Endothelial cell of umbilical vein (primary cell): ENCODE results near the gene AGXT.

ENCODE experiments used
- EZH2 ChIP-seq: IDR thresholded peaks from 2 replicates; pipeline ENCODE4 v1.6.1; 2012; ENCODE audit warnings: borderline replicate concordance, low read depth, mild to moderate bottlenecking, moderate library complexity, low read length, inconsistent platforms; ENCODE audit not compliant: severe bottlenecking
- GATA2 ChIP-seq: IDR thresholded peaks from 2 replicates; pipeline ENCODE4 v1.7.0; 2011; ENCODE audit warnings: low read depth, mild to moderate bottlenecking, moderate library complexity, mixed read lengths, low read length; ENCODE audit not compliant: insufficient read length, insufficient read depth
- JUN ChIP-seq: IDR thresholded peaks from 2 replicates; pipeline ENCODE4 v1.6.1; 2011; ENCODE audit warnings: borderline replicate concordance, low read depth; ENCODE audit not compliant: insufficient read length, insufficient read depth
- POLR2A ChIP-seq: IDR thresholded peaks from 2 replicates; pipeline ENCODE4 v1.6.1; 2012; ENCODE audit warnings: low read depth, mild to moderate bottlenecking, control low read depth, low read length
- POLR2AphosphoS5 ChIP-seq: IDR thresholded peaks from 2 replicates; pipeline ENCODE4 v1.6.1; 2012; ENCODE audit warnings: low read depth, mild to moderate bottlenecking, control low read depth, low read length, moderate library complexity; ENCODE audit not compliant: insufficient read depth
- TF ChIP-seq, protein P1 (sequence below), 2 donors: IDR thresholded peaks; 1 replicate in 1 of 2; 2 replicates in 1 of 2; pipeline ENCODE4 v1.5.1; 2011; ENCODE audit warnings: low read length in 2 of 2, mild to moderate bottlenecking in 2 of 2, moderate library complexity in 2 of 2, control low read depth in 1 of 2, inconsistent platforms in 1 of 2, low read depth in 1 of 2; ENCODE audit not compliant: insufficient read depth in 1 of 2; ENCODE audit errors: extremely low read depth in 1 of 2
- TF ChIP-seq, protein P2 (sequence below): IDR thresholded peaks from 2 replicates; pipeline ENCODE4 v1.6.1; 2011; ENCODE audit not compliant: insufficient read depth, insufficient read length

DNA sequence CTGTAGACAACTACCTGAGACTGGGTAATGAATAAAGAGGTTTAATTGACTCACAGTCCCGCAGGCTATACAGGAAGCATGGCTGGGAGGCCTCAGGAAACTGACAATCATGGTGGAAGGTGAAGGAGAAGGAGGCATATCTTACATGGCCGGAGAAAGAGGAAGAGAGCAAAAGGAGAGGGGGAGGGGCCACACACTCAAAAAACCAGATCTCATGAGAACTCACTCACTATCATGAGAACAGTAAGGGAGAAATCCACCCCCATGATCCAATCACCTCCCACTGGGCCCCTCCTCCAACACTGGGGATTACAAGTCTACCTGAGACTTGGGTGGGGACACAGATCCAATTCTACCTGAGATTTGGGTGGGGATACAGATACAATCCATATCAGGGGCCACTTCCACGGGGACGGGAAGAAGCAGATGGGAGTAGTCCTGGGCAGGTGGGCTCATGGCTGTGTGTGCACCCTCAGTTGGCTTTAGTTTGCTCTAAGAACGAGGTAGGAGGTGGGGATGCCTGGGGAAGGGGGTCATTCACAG lies 17.5 kb downstream of the AGXT start:
- TF ChIP-seq, protein P1, sequence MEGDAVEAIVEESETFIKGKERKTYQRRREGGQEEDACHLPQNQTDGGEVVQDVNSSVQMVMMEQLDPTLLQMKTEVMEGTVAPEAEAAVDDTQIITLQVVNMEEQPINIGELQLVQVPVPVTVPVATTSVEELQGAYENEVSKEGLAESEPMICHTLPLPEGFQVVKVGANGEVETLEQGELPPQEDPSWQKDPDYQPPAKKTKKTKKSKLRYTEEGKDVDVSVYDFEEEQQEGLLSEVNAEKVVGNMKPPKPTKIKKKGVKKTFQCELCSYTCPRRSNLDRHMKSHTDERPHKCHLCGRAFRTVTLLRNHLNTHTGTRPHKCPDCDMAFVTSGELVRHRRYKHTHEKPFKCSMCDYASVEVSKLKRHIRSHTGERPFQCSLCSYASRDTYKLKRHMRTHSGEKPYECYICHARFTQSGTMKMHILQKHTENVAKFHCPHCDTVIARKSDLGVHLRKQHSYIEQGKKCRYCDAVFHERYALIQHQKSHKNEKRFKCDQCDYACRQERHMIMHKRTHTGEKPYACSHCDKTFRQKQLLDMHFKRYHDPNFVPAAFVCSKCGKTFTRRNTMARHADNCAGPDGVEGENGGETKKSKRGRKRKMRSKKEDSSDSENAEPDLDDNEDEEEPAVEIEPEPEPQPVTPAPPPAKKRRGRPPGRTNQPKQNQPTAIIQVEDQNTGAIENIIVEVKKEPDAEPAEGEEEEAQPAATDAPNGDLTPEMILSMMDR (IDR thresholded peaks at IDR 0.05; ENCODE audit: extremely low read depth in 1 of 2, insufficient read depth in 1 of 2, low read depth in 1 of 2, low read length in 2 of 2), result no peak
- TF ChIP-seq EZH2 (no peak), POLR2AphosphoS5 (no peak), JUN (no peak), POLR2A (no peak), GATA2 (no peak)
- TF ChIP-seq, protein P2, sequence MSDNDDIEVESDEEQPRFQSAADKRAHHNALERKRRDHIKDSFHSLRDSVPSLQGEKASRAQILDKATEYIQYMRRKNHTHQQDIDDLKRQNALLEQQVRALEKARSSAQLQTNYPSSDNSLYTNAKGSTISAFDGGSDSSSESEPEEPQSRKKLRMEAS, result no peak
